ENCODE measurements around the gene FPGT. TPM values are rescaled to one million over a fixed set of nuclear protein-coding genes. Genes with fewer than 3 reads are reported as not detected.

FPGT gene
- total and polyA plus RNA-seq, 2 experiments from 2014 or later, result 2.6 to 4.2 TPM

DNA sequence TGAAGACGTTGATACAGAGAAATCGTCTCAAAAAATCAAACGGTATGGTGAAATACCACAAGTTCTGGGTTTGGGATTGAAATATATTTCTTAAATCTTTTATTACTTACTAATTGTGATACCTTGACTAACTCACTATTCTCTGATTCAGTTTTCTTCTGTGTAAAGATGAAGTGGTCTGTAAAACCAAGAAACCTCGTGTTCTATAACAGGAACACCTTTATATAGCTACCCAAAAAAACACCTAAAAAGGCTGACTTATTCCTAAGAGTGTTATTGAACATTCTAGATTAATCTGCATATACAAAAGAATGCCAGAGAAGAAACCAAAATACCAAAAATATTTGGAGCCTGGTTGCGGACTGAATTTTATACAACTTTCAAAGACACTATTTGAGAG is 787 bp upstream of the FPGT start:
- peak overlapping the region; percentile 98 for H2AFZ ChIP-seq
- no peaks in the 10 kb centered on the region for H3K9me3 Mint-ChIP-seq
- DNase-seq (ENCODE audit: low spot score), result no peak

More for the DNA sequence above, 787 bp upstream of the FPGT start:
- Histone ChIP-seq H3K4me2 (peak overlapping the region; percentile 79), H3K9me2 (ENCODE audit: insufficient read depth) (no peaks in the 10 kb centered on the region), H3K27ac (ENCODE audit: low read depth) (no peak overlapping the region; the same call in 1 of the 2 replicates), H4K20me1 (replicated peaks; ENCODE audit: insufficient read depth) (no peaks in the 10 kb centered on the region), H3K79me2 (replicated peaks; ENCODE audit: insufficient read depth) (no peaks in the 10 kb centered on the region), H3K36me3 (ENCODE audit: insufficient read depth) (no peaks in the 10 kb centered on the region), H3K27me3 (ENCODE audit: insufficient read depth) (no peaks in the 10 kb centered on the region), H3K4me1 (ENCODE audit: insufficient read depth) (peaks cover 9% of the 10 kb centered on the region; the same call in 1 of the 2 replicates), H3K4me3 (peak overlapping the region; percentile 63), H3F3A (replicated peaks; ENCODE audit: low read depth) (no peaks in the 10 kb centered on the region)
- TF ChIP-seq, protein P1, sequence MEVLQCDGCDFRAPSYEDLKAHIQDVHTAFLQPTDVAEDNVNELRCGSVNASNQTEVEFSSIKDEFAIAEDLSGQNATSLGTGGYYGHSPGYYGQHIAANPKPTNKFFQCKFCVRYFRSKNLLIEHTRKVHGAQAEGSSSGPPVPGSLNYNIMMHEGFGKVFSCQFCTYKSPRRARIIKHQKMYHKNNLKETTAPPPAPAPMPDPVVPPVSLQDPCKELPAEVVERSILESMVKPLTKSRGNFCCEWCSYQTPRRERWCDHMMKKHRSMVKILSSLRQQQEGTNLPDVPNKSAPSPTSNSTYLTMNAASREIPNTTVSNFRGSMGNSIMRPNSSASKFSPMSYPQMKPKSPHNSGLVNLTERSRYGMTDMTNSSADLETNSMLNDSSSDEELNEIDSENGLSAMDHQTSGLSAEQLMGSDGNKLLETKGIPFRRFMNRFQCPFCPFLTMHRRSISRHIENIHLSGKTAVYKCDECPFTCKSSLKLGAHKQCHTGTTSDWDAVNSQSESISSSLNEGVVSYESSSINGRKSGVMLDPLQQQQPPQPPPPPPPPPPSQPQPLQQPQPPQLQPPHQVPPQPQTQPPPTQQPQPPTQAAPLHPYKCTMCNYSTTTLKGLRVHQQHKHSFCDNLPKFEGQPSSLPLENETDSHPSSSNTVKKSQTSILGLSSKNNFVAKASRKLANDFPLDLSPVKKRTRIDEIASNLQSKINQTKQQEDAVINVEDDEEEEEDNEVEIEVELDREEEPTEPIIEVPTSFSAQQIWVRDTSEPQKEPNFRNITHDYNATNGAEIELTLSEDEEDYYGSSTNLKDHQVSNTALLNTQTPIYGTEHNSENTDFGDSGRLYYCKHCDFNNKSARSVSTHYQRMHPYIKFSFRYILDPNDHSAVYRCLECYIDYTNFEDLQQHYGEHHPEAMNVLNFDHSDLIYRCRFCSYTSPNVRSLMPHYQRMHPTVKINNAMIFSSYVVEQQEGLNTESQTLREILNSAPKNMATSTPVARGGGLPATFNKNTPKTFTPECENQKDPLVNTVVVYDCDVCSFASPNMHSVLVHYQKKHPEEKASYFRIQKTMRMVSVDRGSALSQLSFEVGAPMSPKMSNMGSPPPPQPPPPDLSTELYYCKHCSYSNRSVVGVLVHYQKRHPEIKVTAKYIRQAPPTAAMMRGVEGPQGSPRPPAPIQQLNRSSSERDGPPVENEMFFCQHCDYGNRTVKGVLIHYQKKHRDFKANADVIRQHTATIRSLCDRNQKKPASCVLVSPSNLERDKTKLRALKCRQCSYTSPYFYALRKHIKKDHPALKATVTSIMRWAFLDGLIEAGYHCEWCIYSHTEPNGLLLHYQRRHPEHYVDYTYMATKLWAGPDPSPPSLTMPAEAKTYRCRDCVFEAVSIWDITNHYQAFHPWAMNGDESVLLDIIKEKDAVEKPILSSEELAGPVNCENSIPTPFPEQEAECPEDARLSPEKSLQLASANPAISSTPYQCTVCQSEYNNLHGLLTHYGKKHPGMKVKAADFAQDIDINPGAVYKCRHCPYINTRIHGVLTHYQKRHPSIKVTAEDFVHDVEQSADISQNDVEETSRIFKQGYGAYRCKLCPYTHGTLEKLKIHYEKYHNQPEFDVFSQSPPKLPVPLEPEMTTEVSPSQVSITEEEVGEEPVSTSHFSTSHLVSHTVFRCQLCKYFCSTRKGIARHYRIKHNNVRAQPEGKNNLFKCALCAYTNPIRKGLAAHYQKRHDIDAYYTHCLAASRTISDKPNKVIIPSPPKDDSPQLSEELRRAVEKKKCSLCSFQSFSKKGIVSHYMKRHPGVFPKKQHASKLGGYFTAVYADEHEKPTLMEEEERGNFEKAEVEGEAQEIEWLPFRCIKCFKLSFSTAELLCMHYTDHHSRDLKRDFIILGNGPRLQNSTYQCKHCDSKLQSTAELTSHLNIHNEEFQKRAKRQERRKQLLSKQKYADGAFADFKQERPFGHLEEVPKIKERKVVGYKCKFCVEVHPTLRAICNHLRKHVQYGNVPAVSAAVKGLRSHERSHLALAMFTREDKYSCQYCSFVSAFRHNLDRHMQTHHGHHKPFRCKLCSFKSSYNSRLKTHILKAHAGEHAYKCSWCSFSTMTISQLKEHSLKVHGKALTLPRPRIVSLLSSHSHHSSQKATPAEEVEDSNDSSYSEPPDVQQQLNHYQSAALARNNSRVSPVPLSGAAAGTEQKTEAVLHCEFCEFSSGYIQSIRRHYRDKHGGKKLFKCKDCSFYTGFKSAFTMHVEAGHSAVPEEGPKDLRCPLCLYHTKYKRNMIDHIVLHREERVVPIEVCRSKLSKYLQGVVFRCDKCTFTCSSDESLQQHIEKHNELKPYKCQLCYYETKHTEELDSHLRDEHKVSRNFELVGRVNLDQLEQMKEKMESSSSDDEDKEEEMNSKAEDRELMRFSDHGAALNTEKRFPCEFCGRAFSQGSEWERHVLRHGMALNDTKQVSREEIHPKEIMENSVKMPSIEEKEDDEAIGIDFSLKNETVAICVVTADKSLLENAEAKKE (CRISPR knock-in tag; IDR thresholded peaks at IDR 0.05), result no peak
- TF ChIP-seq STAT1 (IDR thresholded peaks at IDR 0.05; ENCODE audit: unreplicated experiment), result no peak
- no peak for TF ChIP-seq CREB1 (CRISPR knock-in tag; IDR thresholded peaks at IDR 0.05; ENCODE audit: low read depth)
- no peak for TF ChIP-seq POLR2AphosphoS5 (IDR thresholded peaks at IDR 0.05; ENCODE audit: low read depth)
- TF ChIP-seq ZNF331 (CRISPR knock-in tag; IDR thresholded peaks at IDR 0.05; ENCODE audit: low read depth), result no peak
- TF ChIP-seq, protein P2, sequence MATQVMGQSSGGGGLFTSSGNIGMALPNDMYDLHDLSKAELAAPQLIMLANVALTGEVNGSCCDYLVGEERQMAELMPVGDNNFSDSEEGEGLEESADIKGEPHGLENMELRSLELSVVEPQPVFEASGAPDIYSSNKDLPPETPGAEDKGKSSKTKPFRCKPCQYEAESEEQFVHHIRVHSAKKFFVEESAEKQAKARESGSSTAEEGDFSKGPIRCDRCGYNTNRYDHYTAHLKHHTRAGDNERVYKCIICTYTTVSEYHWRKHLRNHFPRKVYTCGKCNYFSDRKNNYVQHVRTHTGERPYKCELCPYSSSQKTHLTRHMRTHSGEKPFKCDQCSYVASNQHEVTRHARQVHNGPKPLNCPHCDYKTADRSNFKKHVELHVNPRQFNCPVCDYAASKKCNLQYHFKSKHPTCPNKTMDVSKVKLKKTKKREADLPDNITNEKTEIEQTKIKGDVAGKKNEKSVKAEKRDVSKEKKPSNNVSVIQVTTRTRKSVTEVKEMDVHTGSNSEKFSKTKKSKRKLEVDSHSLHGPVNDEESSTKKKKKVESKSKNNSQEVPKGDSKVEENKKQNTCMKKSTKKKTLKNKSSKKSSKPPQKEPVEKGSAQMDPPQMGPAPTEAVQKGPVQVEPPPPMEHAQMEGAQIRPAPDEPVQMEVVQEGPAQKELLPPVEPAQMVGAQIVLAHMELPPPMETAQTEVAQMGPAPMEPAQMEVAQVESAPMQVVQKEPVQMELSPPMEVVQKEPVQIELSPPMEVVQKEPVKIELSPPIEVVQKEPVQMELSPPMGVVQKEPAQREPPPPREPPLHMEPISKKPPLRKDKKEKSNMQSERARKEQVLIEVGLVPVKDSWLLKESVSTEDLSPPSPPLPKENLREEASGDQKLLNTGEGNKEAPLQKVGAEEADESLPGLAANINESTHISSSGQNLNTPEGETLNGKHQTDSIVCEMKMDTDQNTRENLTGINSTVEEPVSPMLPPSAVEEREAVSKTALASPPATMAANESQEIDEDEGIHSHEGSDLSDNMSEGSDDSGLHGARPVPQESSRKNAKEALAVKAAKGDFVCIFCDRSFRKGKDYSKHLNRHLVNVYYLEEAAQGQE (IDR thresholded peaks at IDR 0.05; ENCODE audit: unreplicated experiment), result no peak
- TF ChIP-seq, protein P3, sequence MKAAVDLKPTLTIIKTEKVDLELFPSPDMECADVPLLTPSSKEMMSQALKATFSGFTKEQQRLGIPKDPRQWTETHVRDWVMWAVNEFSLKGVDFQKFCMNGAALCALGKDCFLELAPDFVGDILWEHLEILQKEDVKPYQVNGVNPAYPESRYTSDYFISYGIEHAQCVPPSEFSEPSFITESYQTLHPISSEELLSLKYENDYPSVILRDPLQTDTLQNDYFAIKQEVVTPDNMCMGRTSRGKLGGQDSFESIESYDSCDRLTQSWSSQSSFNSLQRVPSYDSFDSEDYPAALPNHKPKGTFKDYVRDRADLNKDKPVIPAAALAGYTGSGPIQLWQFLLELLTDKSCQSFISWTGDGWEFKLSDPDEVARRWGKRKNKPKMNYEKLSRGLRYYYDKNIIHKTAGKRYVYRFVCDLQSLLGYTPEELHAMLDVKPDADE (IDR thresholded peaks at IDR 0.05), result no peak
- TF ChIP-seq, protein P4, sequence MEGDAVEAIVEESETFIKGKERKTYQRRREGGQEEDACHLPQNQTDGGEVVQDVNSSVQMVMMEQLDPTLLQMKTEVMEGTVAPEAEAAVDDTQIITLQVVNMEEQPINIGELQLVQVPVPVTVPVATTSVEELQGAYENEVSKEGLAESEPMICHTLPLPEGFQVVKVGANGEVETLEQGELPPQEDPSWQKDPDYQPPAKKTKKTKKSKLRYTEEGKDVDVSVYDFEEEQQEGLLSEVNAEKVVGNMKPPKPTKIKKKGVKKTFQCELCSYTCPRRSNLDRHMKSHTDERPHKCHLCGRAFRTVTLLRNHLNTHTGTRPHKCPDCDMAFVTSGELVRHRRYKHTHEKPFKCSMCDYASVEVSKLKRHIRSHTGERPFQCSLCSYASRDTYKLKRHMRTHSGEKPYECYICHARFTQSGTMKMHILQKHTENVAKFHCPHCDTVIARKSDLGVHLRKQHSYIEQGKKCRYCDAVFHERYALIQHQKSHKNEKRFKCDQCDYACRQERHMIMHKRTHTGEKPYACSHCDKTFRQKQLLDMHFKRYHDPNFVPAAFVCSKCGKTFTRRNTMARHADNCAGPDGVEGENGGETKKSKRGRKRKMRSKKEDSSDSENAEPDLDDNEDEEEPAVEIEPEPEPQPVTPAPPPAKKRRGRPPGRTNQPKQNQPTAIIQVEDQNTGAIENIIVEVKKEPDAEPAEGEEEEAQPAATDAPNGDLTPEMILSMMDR (conservative IDR thresholded peaks at IDR 0.05; ENCODE audit: low read depth in 2 of 2), result no peak
- TF ChIP-seq JUNB (IDR thresholded peaks at IDR 0.05; ENCODE audit: unreplicated experiment), result no peak
- TF ChIP-seq EZH2phosphoT487 (IDR thresholded peaks at IDR 0.05; ENCODE audit: unreplicated experiment), result no peak
- no peak for TF ChIP-seq NANOG (IDR thresholded peaks at IDR 0.05; ENCODE audit: borderline replicate concordance)
- no peak for TF ChIP-seq ZNF114 (CRISPR knock-in tag; IDR thresholded peaks at IDR 0.05)
- TF ChIP-seq EZH2 (IDR thresholded peaks at IDR 0.05; ENCODE audit: low read depth, unreplicated experiment), result no peak
- Mint-ChIP-seq H3K4me1 (peaks cover 4% of the 10 kb centered on the region; the same call in 2 of the 3 replicates), H3K27ac (no peak overlapping the region), H3K36me3 (ENCODE audit: low read depth) (no peaks in the 10 kb centered on the region), H3K27me3 (ENCODE audit: insufficient read depth, low read depth, poor library complexity) (peaks cover 4% of the 10 kb centered on the region), H3K4me3 (peak overlapping the region; percentile 77)
- no peak for ATAC-seq

Measured in GM23338 (cell line).